ENCODE results near the gene CCDC43.

The CCDC43 gene

GRCh38 chr17:44628243-44629188 is 61.1 kb downstream of the CCDC43 start:
- Histone ChIP-seq H3K4me3 (ENCODE audit: low read length in 2 of 2) (peak overlapping the region in 1 of 2 donors; percentile 5), H3K27me3 (ENCODE audit: control insufficient read depth in 2 of 2, insufficient read depth in 2 of 2, low read length in 2 of 2) (no peaks in the 10 kb centered on the region), H3K9me3 (ENCODE audit: control insufficient read depth in 2 of 2, low read length in 2 of 2) (no peaks in the 10 kb centered on the region), H3K27ac (ENCODE audit: low read depth in 2 of 2, low read length in 2 of 2) (no peak overlapping the region), H3K9ac (ENCODE audit: low read depth in 1 of 2, low read length in 2 of 2) (no peak overlapping the region), H3K36me3 (ENCODE audit: control insufficient read depth in 2 of 2, insufficient read depth in 2 of 2, low read length in 2 of 2) (no peaks in the 10 kb centered on the region), H3K4me1 (ENCODE audit: control insufficient read depth in 2 of 2, insufficient read depth in 2 of 2, low read length in 2 of 2) (no peaks in the 10 kb centered on the region)

GRCh38 chr17:44627513-44628242 is 61.9 kb downstream of the CCDC43 start:
- Histone ChIP-seq H3K27ac (ENCODE audit: low read depth in 2 of 2, low read length in 2 of 2) (no peak overlapping the region), H3K9me3 (ENCODE audit: control insufficient read depth in 2 of 2, low read length in 2 of 2) (no peaks in the 10 kb centered on the region), H3K9ac (ENCODE audit: low read depth in 1 of 2, low read length in 2 of 2) (no peak overlapping the region), H3K4me1 (ENCODE audit: control insufficient read depth in 2 of 2, insufficient read depth in 2 of 2, low read length in 2 of 2) (no peaks in the 10 kb centered on the region), H3K36me3 (ENCODE audit: control insufficient read depth in 2 of 2, insufficient read depth in 2 of 2, low read length in 2 of 2) (no peaks in the 10 kb centered on the region), H3K27me3 (ENCODE audit: control insufficient read depth in 2 of 2, insufficient read depth in 2 of 2, low read length in 2 of 2) (no peaks in the 10 kb centered on the region), H3K4me3 (ENCODE audit: low read length in 2 of 2) (no peak overlapping the region)
